HG03280 (cell line): ENCODE data around the gene SPART.

Experiments used
- ATAC-seq: cut with Tn5 transposase; IDR thresholded peaks from one replicate; pipeline ENCODE4 v1.9.1; 2021; ENCODE audit warnings: mild to moderate bottlenecking, moderate library complexity; ENCODE audit not compliant: unreplicated experiment

The SPART gene

DNA sequence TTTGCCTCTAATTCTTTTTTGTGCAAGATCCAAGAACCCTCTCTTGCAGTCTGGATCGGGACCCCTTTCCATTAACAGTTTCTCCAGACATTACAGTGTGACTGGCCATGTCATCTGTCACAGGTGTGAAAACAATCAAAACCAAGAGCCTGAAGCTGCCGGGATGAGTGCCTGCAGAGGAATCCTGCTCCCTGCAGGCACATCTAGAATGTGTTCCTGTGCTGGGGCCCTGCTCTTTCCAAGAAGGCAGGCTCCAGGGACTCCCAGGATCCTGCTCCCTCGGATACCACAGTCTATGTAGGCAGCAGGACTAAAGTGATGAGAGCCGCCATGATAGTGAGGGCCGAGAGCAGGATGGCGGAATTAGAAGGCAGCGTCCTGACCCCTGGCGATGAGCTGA lies 87.4 kb downstream of the SPART start:
- ATAC-seq: no peak
